Vagina (tissue), 2 donors: ENCODE data around the gene COL6A3.

Source experiments
- CTCF ChIP-seq, 3 experiments: fragments of 450-650 bp in 2 of 3; fragments of 200-600 bp in 1 of 3; sonication (generic) in 1 of 3; IDR thresholded peaks; one replicate each; pipeline ENCODE4 v1.5.1; 2017 to 2019; ENCODE audit warnings: antibody characterized with exemption in 3 of 3, mild to moderate bottlenecking in 2 of 3, moderate library complexity in 2 of 3
- POLR2A ChIP-seq, 2 donors: fragments of 450-650 bp; IDR thresholded peaks; one replicate each; pipeline ENCODE4 v1.6.1; 2017; ENCODE audit warnings: antibody characterized with exemption in 2 of 2, mild to moderate bottlenecking in 2 of 2, moderate library complexity in 2 of 2

DNA sequence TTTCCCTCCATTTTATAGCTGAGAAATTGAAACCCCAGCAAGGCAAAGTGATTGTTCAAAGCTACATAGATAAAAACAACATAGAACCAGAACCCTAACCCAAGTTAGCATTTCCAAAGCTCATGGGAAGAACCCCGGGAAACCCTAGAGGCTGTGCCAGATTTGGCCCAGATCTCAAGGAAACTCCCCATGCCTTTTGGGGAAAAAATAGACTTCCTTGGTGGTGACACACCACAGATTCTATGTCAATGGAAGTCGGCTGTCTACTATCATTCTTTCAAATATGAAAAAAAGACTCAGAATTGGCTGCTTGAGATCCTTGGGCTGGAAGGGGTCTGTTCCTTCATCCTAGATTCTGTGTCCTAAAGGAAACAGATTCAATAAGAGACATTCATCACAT lies 8.4 kb downstream of the COL6A3 start:
- TF ChIP-seq CTCF (IDR thresholded peaks at IDR 0.05), result no peak
- no peak for TF ChIP-seq POLR2A (IDR thresholded peaks at IDR 0.05)
